Thyroid gland (tissue), 4 donors: ENCODE data around the gene ACAT2. TPM values are rescaled to one million over a fixed set of nuclear protein-coding genes. Genes with fewer than 3 reads are reported as not detected.
"Not testable (repeated sequence)": the region's sequence is repeated elsewhere in the genome, so short reads cannot be mapped to it uniquely, and the experiment has no call there.

Experiments used
- DNase-seq, 2 donors: peaks; one replicate each; pipeline ENCODE4 v3.0.0-alpha.2; 2019
- H3K27ac ChIP-seq, 3 donors: fragments of 200-600 bp; sonication (generic); 1 replicate in 2 of 3; 2 replicates in 1 of 3; pipeline ENCODE4 v1.5.1; 2016 to 2019; ENCODE audit warnings: mild to moderate bottlenecking in 1 of 3, moderate library complexity in 1 of 3
- H3K27me3 ChIP-seq: fragments of 200-600 bp; sonication (generic); one replicate; pipeline ENCODE4 v1.5.1; 2019
- H3K36me3 ChIP-seq, 2 donors: fragments of 200-600 bp; sonication (generic); one replicate each; pipeline ENCODE4 v1.5.1; 2016 to 2019
- H3K4me1 ChIP-seq, 2 donors: fragments of 200-600 bp; sonication (generic); one replicate each; pipeline ENCODE4 v1.5.1; 2017 to 2019
- H3K4me3 ChIP-seq, 3 donors: fragments of 200-600 bp; sonication (generic); replicated peaks in 1 of 3; 1 replicate in 2 of 3; 2 replicates in 1 of 3; pipeline ENCODE4 v1.5.1; 2016; ENCODE audit warnings: mild to moderate bottlenecking in 1 of 3
- H3K9me3 ChIP-seq: fragments of 200-600 bp; sonication (generic); one replicate; pipeline ENCODE4 v1.5.1; 2017
- CTCF ChIP-seq, 6 experiments: fragments of 200-600 bp in 3 of 6; fragments of 450-650 bp in 3 of 6; sonication (generic) in 3 of 6; IDR thresholded peaks; one replicate each; pipeline ENCODE4 v1.5.1; 2016 to 2019; ENCODE audit warnings: antibody characterized with exemption in 6 of 6, mild to moderate bottlenecking in 2 of 6, inconsistent platforms in 1 of 6, moderate library complexity in 1 of 6
- POLR2A ChIP-seq, 2 donors: fragments of 450-650 bp; IDR thresholded peaks; one replicate each; pipeline ENCODE4 v1.6.1; 2017; ENCODE audit warnings: antibody characterized with exemption in 2 of 2, mild to moderate bottlenecking in 2 of 2, moderate library complexity in 1 of 2
- WGBS, 2 donors: methylation state at CpG; one replicate each; pipeline ENCODE4 v1.1.5; 2017; 5-methylcytosine and 5-hydroxymethylcytosine counted together
- intact Hi-C: fragments of 100-400 bp; cut with DNase I; formaldehyde crosslinking; loops from one replicate; pipeline ENCODE4 v1.15.1; 2023
- total RNA-seq, 4 donors: library from RNA; depleted of rRNA; stranded (reverse); fragments of >200 nt; gene quantifications; one replicate each; pipeline ENCODE4 v1.2.3, GENCODE V29; 2016

The ACAT2 gene
- total RNA-seq, 4 donors from 2014 or later: 5.6 to 10.4 (median 7.0) TPM

GRCh38 chr6:159730332-159730676, 31.5 kb upstream of the ACAT2 start:
- H3K36me3 ChIP-seq: no peaks in the 10 kb centered on the region
- WGBS, 2 donors: 82 to 85% methylated on average over 6 of the region's 6 CpGs
- peaks cover 18 to 22% of the 10 kb centered on the region in 2 donors for H3K4me1 ChIP-seq
- H3K27ac ChIP-seq: no peak overlapping the region
- H3K4me3 ChIP-seq: no peak overlapping the region
- DNase-seq: no peak
- H3K27me3 ChIP-seq: no peaks in the 10 kb centered on the region
- no peaks in the 10 kb centered on the region for H3K9me3 ChIP-seq
- no peak for TF ChIP-seq CTCF (IDR thresholded peaks at IDR 0.05)
- TF ChIP-seq POLR2A (IDR thresholded peaks at IDR 0.05): no peak
- intact Hi-C loops: no loop called here

DNA sequence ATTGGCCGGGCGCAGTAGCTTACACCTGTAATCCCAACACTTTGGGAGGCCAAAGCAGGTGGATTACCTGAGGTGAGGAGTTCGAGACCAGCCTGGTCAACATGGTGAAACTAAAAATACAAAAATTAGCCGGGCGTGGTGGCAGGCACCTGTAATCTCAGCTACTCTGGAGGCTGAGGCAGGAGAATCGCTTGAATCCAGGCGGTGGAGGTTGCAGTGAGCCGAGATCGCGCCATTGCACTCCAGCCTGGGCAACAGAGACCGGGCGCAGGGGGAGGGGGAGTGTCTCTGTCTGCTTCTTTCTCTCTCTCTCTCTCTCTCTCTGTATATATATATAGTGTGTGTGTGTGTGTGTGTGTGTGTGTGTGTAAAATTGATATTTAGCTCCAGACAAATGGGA, 29.3 kb upstream of the ACAT2 start:
- H3K4me3 ChIP-seq, intact Hi-C loops, H3K9me3 ChIP-seq, H3K27ac ChIP-seq, DNase-seq, H3K36me3 ChIP-seq, H3K27me3 ChIP-seq: not testable (repeated sequence)
- WGBS, 2 donors: 87 to 94% methylated on average over 12 of the region's 12 CpGs
- H3K4me1 ChIP-seq: peaks cover 15 to 16% of the 10 kb centered on the region in 2 donors

GRCh38 chr6:159733395-159733794, 28.4 kb upstream of the ACAT2 start:
- H3K4me3 ChIP-seq, H3K9me3 ChIP-seq, intact Hi-C loops, H3K27me3 ChIP-seq, DNase-seq, H3K36me3 ChIP-seq, H3K27ac ChIP-seq: not testable (repeated sequence)
- peaks cover 15 to 16% of the 10 kb centered on the region in 2 donors for H3K4me1 ChIP-seq
- 93 to 98% methylated on average over 12 of the region's 12 CpGs for WGBS, 2 donors

DNA sequence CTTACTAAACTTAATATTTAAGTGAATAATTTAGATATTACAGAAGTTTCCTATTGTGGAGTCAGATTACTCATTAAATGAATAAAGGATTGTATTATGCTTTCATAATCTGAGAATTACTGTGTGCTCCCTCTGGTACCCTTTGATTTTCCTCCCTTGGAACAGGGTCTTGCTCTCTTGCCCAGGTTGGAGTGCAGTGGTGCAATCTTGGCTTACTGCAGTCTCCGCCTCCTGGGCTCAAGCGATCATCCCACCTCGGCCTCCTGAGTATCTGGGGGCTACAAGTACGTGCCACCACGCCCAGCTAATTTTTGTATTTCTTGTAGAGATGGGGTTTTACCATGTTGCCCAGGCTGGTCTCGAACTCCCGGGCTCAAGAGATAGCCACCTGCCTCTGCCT, 24.9 kb upstream of the ACAT2 start:
- TF ChIP-seq POLR2A (IDR thresholded peaks at IDR 0.05) (no peak), CTCF (IDR thresholded peaks at IDR 0.05) (no peak)
- Histone ChIP-seq H3K4me1 (peaks cover 0 to 8% of the 10 kb centered on the region in 2 donors), H3K4me3 (no peak overlapping the region), H3K27ac (no peak overlapping the region), H3K9me3 (no peaks in the 10 kb centered on the region), H3K27me3 (no peaks in the 10 kb centered on the region), H3K36me3 (peaks cover 7 to 12% of the 10 kb centered on the region in 2 donors)
- 83 to 86% methylated on average over 7 of the region's 7 CpGs for WGBS, 2 donors
- intact Hi-C loops: no loop called here
- no peak for DNase-seq

DNA sequence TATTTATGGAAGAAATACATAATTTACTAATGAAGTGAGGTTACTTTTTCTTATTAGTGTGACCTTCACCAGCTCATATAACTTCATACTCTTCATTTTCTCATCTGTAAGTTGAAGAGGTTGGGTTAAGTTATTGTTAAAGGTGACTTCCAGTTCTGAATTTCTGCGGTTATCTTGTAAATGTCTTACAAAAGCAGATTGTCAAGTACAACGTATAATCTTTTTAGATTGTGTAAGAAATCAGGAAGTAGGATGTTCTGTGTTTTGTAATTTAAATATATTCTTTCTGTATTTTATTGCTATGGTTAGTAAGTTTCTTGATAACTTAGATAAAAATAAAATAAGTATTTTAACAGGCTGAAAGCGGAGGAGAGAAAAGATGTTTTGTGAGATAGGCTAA, 22.5 kb upstream of the ACAT2 start:
- H3K4me1 ChIP-seq: no peaks in the 10 kb centered on the region
- H3K36me3 ChIP-seq: peaks cover 27 to 34% of the 10 kb centered on the region in 2 donors
- 85% methylated on average over 3 of the region's 3 CpGs for WGBS, 2 donors

GRCh38 chr6:159742165-159742564, 19.7 kb upstream of the ACAT2 start:
- H3K27ac ChIP-seq: no peak overlapping the region
- H3K36me3 ChIP-seq: peaks cover 55 to 62% of the 10 kb centered on the region in 2 donors
- WGBS, 2 donors: 86 to 94% methylated on average over 1 of the region's 1 CpG
- H3K9me3 ChIP-seq: no peaks in the 10 kb centered on the region
- no peaks in the 10 kb centered on the region for H3K27me3 ChIP-seq
- DNase-seq: no peak
- no peak for TF ChIP-seq POLR2A (IDR thresholded peaks at IDR 0.05)
- no peak for TF ChIP-seq CTCF (IDR thresholded peaks at IDR 0.05)
- no peaks in the 10 kb centered on the region for H3K4me1 ChIP-seq
- intact Hi-C loops: no loop called here
- H3K4me3 ChIP-seq: no peak overlapping the region

More for the DNA sequence above, 22.5 kb upstream of the ACAT2 start:
- DNase-seq: no peak
- intact Hi-C loops: no loop called here
- no peaks in the 10 kb centered on the region for H3K27me3 ChIP-seq
- H3K9me3 ChIP-seq: no peaks in the 10 kb centered on the region
- no peak overlapping the region for H3K27ac ChIP-seq
- H3K4me3 ChIP-seq: no peak overlapping the region
- TF ChIP-seq POLR2A (IDR thresholded peaks at IDR 0.05): no peak
- no peak for TF ChIP-seq CTCF (IDR thresholded peaks at IDR 0.05)
